ENCODE data around the gene RRAS2. TPM values are rescaled to one million over a fixed set of nuclear protein-coding genes. Genes with fewer than 3 reads are reported as not detected.

RRAS2 gene
- total RNA-seq, 1 donor from 2014 or later = 150 TPM

GRCh38 chr11:14228356-14228755 is 130.6 kb downstream of the RRAS2 start:
- Mint-ChIP-seq H3K4me3 (ENCODE audit: unreplicated experiment) (no peak overlapping the region), H3K4me1 (ENCODE audit: low read depth, unreplicated experiment) (no peaks in the 10 kb centered on the region), H3K27me3 (ENCODE audit: low read depth, unreplicated experiment) (peaks cover 21% of the 10 kb centered on the region), H3K36me3 (ENCODE audit: low read depth, unreplicated experiment) (no peaks in the 10 kb centered on the region), H3K9me3 (ENCODE audit: unreplicated experiment) (peaks cover 4% of the 10 kb centered on the region), H3K27ac (ENCODE audit: unreplicated experiment) (no peak overlapping the region)
- no peak for TF ChIP-seq CTCF (IDR thresholded peaks at IDR 0.05; ENCODE audit: insufficient read depth, low read depth, low read length)
- TF ChIP-seq EZH2 (IDR thresholded peaks at IDR 0.05; ENCODE audit: insufficient read depth, low read length) = no peak
- no peak overlapping the region for H2AFZ ChIP-seq (ENCODE audit: low read depth, low read length)
- peaks cover 16% of the 10 kb centered on the region for H3K27me3 ChIP-seq (ENCODE audit: insufficient read depth, low read length)
- H3K79me2 ChIP-seq (ENCODE audit: insufficient read depth, low read length) = no peaks in the 10 kb centered on the region
- FAIRE-seq (no peak), DNase-seq (ENCODE audit: low read depth) (no peak)
- no peak overlapping the region for H3K9ac ChIP-seq (ENCODE audit: low read length)
- no peak overlapping the region for H3K4me2 ChIP-seq (ENCODE audit: low read length)
- no peak overlapping the region for H3K4me3 ChIP-seq (ENCODE audit: insufficient read depth, low read depth, low read length)
- H3K36me3 ChIP-seq (ENCODE audit: insufficient read depth, low read length) = no peaks in the 10 kb centered on the region
- no peak overlapping the region for H3K27ac ChIP-seq (ENCODE audit: low read depth, low read length)
- H3K4me1 ChIP-seq (ENCODE audit: insufficient read depth, low read length) = no peaks in the 10 kb centered on the region
- no peaks in the 10 kb centered on the region for H4K20me1 ChIP-seq (ENCODE audit: insufficient read depth, low read length)
- no peaks in the 10 kb centered on the region for H3K9me3 ChIP-seq (ENCODE audit: insufficient read depth, low read depth, low read length)

Other genes starting within 250 kb of the RRAS2 start
- 223 and 236 TPM in 2 replicates for gene COPB1, start 140.6 kb upstream of the RRAS2 start, total RNA-seq
- 152 and 164 TPM in 2 replicates for gene PSMA1, start 161.2 kb upstream of the RRAS2 start, total RNA-seq

Measured in astrocyte (in vitro differentiated cells and primary cell).